Naive thymus-derived CD4-positive, alpha-beta T cell (primary cell): ENCODE results near the gene IER5. TPM values are rescaled to one million over a fixed set of nuclear protein-coding genes. Genes with fewer than 3 reads are reported as not detected.
A peak's percentile ranks its signal among the peaks of the same experiment; 100 is the strongest.

Experiments
- ATAC-seq: fragments of 150-1000 bp; cut with Tn5 transposase; 2 replicates; pipeline ENCODE4 v1.10.0; 2021; ENCODE audit warnings: mild to moderate bottlenecking, moderate library complexity
- CTCF ChIA-PET: fragments of 350-600 bp; sonication (Branson Sonifier 250); formaldehyde crosslinking; loops from one replicate; lab custom pipeline; 2021; ENCODE audit warnings: antibody characterized with exemption; lab: Charles Lee
- POLR2A ChIA-PET: fragments of 350-600 bp; sonication (Branson Sonifier 250); formaldehyde crosslinking; loops from one replicate; lab custom pipeline; 2021; ENCODE audit warnings: antibody characterized with exemption, inconsistent platforms; lab: Charles Lee
- DNase-seq, 9 donors: peaks; one replicate each; pipeline versions ENCODE4 v3.0.0 to v3.0.0-alpha.2; 2020 to 2022; ENCODE audit warnings: mixed read lengths in 1 of 9
- H3K27ac ChIP-seq: one replicate; pipeline ENCODE4 v1.7.0; 2013; ENCODE audit warnings: mild to moderate bottlenecking, low read depth, low read length, moderate library complexity
- H3K27me3 ChIP-seq, 2 donors: one replicate each; pipeline ENCODE4 v1.7.0; 2013; ENCODE audit warnings: low read length in 2 of 2, mild to moderate bottlenecking in 2 of 2, moderate library complexity in 2 of 2; ENCODE audit not compliant: control insufficient read depth in 2 of 2, insufficient read depth in 2 of 2
- H3K36me3 ChIP-seq, 3 experiments: 1 replicate in 2 of 3; 2 replicates in 1 of 3; pipeline ENCODE4 v1.7.0; 2013; ENCODE audit warnings: low read length in 3 of 3, mild to moderate bottlenecking in 3 of 3, moderate library complexity in 1 of 3; ENCODE audit not compliant: insufficient read depth in 3 of 3, control insufficient read depth in 2 of 3
- H3K4me1 ChIP-seq, 2 donors: one replicate each; pipeline ENCODE4 v1.7.0; 2013; ENCODE audit warnings: low read length in 2 of 2, mild to moderate bottlenecking in 2 of 2, moderate library complexity in 1 of 2; ENCODE audit not compliant: control insufficient read depth in 2 of 2, insufficient read depth in 2 of 2
- H3K4me3 ChIP-seq: 2 replicates; pipeline ENCODE4 v1.7.0; 2013; ENCODE audit warnings: mild to moderate bottlenecking, low read length
- H3K9me3 ChIP-seq, 3 experiments: 1 replicate in 2 of 3; 2 replicates in 1 of 3; pipeline ENCODE4 v1.7.0; 2013; ENCODE audit warnings: low read length in 3 of 3; ENCODE audit not compliant: control insufficient read depth in 2 of 3
- H3K27ac Mint-ChIP-seq, 9 donors: one replicate each; pipeline ENCODE4 v1.8.0; 2020 to 2022; ENCODE audit warnings: mixed read lengths in 9 of 9, mild to moderate bottlenecking in 8 of 9, moderate library complexity in 5 of 9, inconsistent platforms in 2 of 9
- H3K27me3 Mint-ChIP-seq, 5 donors: one replicate each; pipeline ENCODE4 v1.8.0; 2021 to 2022; ENCODE audit warnings: mixed read lengths in 5 of 5, mild to moderate bottlenecking in 1 of 5
- H3K36me3 Mint-ChIP-seq, 5 donors: one replicate each; pipeline ENCODE4 v1.8.0; 2020 to 2022; ENCODE audit warnings: mixed read lengths in 5 of 5, mild to moderate bottlenecking in 3 of 5, inconsistent platforms in 1 of 5
- H3K4me1 Mint-ChIP-seq, 7 donors: one replicate each; pipeline ENCODE4 v1.8.0; 2020 to 2022; ENCODE audit warnings: mixed read lengths in 7 of 7, mild to moderate bottlenecking in 3 of 7, inconsistent platforms in 1 of 7
- H3K4me3 Mint-ChIP-seq, 10 donors: one replicate each; pipeline ENCODE4 v1.8.0; 2020 to 2022; ENCODE audit warnings: mild to moderate bottlenecking in 10 of 10, mixed read lengths in 10 of 10, moderate library complexity in 6 of 10, inconsistent platforms in 2 of 10
- H3K9me3 Mint-ChIP-seq, 11 donors: one replicate each; pipeline ENCODE4 v1.8.0; 2020 to 2022; ENCODE audit warnings: mixed read lengths in 11 of 11, mild to moderate bottlenecking in 4 of 11, inconsistent platforms in 1 of 11, moderate library complexity in 1 of 11
- intact Hi-C, 2 donors: fragments of 100-400 bp; cut with micrococcal nuclease; formaldehyde crosslinking; loops; one replicate each; pipeline ENCODE4 v1.15.1; 2023
- polyA plus RNA-seq, 2 donors: library from polyadenylated mRNA; unstranded; fragments of 300-500 nt; fragmentation: Illumina TruSeq; gene quantifications; one replicate each; pipeline ENCODE4 v1.2.3, GENCODE V29; 2021
- total RNA-seq, 6 experiments: library from RNA in 5 of 6; stranded (reverse) in 5 of 6; gene quantifications; 1 replicate in 5 of 6; 2 replicates in 1 of 6; pipeline ENCODE4 v1.2.3 and lab custom pipeline; 2021 to 2026

The IER5 gene
- total and polyA plus RNA-seq, 7 experiments from 2014 or later = 2.1 to 86.9 (median 13.3) TPM

- DNase-seq (no peak), ATAC-seq (peak; percentile 79)
- H3K36me3 Mint-ChIP-seq = no peaks in the 10 kb centered on the region
- H3K4me1 Mint-ChIP-seq = peaks cover 9 to 58% (median 15%) of the 10 kb centered on the region in 7 donors
- POLR2A ChIA-PET = interaction anchor here (0.6 to 1.2 kb wide), 3 partner anchors 13 to 40 kb away, joined by 3 read pairs; partner anchors contain the start of gene IER5
- H3K27ac Mint-ChIP-seq = peak overlapping the region in 1 of 9 donors; percentile 51
- no peaks in the 10 kb centered on the region for H3K4me1 ChIP-seq
- H3K4me3 Mint-ChIP-seq = peak overlapping the region in 3 of 10 donors; percentile 35 to 50 (median 37)
- no peak overlapping the region for H3K4me3 ChIP-seq
- peaks cover 0 to 1% (median 0%) of the 10 kb centered on the region in 11 donors for H3K9me3 Mint-ChIP-seq
- H3K27me3 ChIP-seq = no peaks in the 10 kb centered on the region
- no peaks in the 10 kb centered on the region for H3K9me3 ChIP-seq
- intact Hi-C loops = no loop called here
- peaks cover 0 to 6% (median 4%) of the 10 kb centered on the region in 5 donors for H3K27me3 Mint-ChIP-seq
- H3K36me3 ChIP-seq = no peaks in the 10 kb centered on the region
- H3K27ac ChIP-seq = no peak overlapping the region
- CTCF ChIA-PET = no interaction called here
Measured at GRCh38 chr1:181128592-181129497, 40.3 kb downstream of the IER5 start.

- H3K4me3 Mint-ChIP-seq = peak overlapping the region in 1 of 10 donors; percentile 0
- Histone ChIP-seq H3K27me3 (no peaks in the 10 kb centered on the region), H3K9me3 (no peaks in the 10 kb centered on the region), H3K4me3 (no peak overlapping the region), H3K27ac (no peak overlapping the region), H3K4me1 (peaks cover 6 to 7% of the 10 kb centered on the region in 2 donors), H3K36me3 (no peaks in the 10 kb centered on the region)
- peak overlapping the region in 1 of 9 donors; percentile 34 for H3K27ac Mint-ChIP-seq
- DNase-seq (no peak), ATAC-seq (no peak)
- no peaks in the 10 kb centered on the region for H3K36me3 Mint-ChIP-seq
- peaks cover 0 to 6% (median 4%) of the 10 kb centered on the region in 5 donors for H3K27me3 Mint-ChIP-seq
- peaks cover 0 to 1% (median 0%) of the 10 kb centered on the region in 11 donors for H3K9me3 Mint-ChIP-seq
- H3K4me1 Mint-ChIP-seq = peaks cover 14 to 63% (median 23%) of the 10 kb centered on the region in 7 donors
- CTCF ChIA-PET = no interaction called here
- intact Hi-C loops = no loop called here
- POLR2A ChIA-PET = no interaction called here
Measured at GRCh38 chr1:181129771-181130606, 41.5 kb downstream of the IER5 start.

GRCh38 chr1:181131255-181131941, 42.9 kb downstream of the IER5 start:
- H3K27ac Mint-ChIP-seq = no peak overlapping the region
- Histone ChIP-seq H3K9me3 (no peaks in the 10 kb centered on the region), H3K4me1 (peaks cover 9% of the 10 kb centered on the region in 2 donors), H3K4me3 (no peak overlapping the region), H3K27ac (no peak overlapping the region), H3K27me3 (no peaks in the 10 kb centered on the region), H3K36me3 (no peaks in the 10 kb centered on the region)
- no peak for DNase-seq
- intact Hi-C loops = no loop called here
- H3K27me3 Mint-ChIP-seq = peaks cover 0 to 6% (median 4%) of the 10 kb centered on the region in 5 donors
- ChIA-PET POLR2A (no interaction called here), CTCF (interaction anchor here (2.3 kb wide), 1 partner anchor 10 kb away, joined by 8 read pairs; no protein-coding TSS in a partner anchor)
- ATAC-seq = no peak
- peaks cover 0 to 1% (median 0%) of the 10 kb centered on the region in 11 donors for H3K9me3 Mint-ChIP-seq
- no peak overlapping the region for H3K4me3 Mint-ChIP-seq
- no peaks in the 10 kb centered on the region for H3K36me3 Mint-ChIP-seq
- peaks cover 16 to 74% (median 28%) of the 10 kb centered on the region in 7 donors for H3K4me1 Mint-ChIP-seq

- no peaks in the 10 kb centered on the region for H3K36me3 ChIP-seq
- Mint-ChIP-seq H3K27ac (peak overlapping the region in 1 of 9 donors; percentile 95), H3K4me3 (no peak overlapping the region), H3K36me3 (peaks cover 0 to 4% (median 0%) of the 10 kb centered on the region in 5 donors), H3K4me1 (peaks cover 16 to 74% (median 32%) of the 10 kb centered on the region in 7 donors), H3K27me3 (peaks cover 0 to 6% (median 4%) of the 10 kb centered on the region in 5 donors), H3K9me3 (peaks cover 0 to 1% (median 0%) of the 10 kb centered on the region in 11 donors)
- no peak for ATAC-seq
- ChIA-PET CTCF (interaction anchor here (0.8 to 2.3 kb wide), 4 partner anchors 8 to 263 kb away, joined by 3 to 8 read pairs (median 4); no protein-coding TSS in a partner anchor), POLR2A (no interaction called here)
- no peaks in the 10 kb centered on the region for H3K27me3 ChIP-seq
- H3K27ac ChIP-seq = no peak overlapping the region
- intact Hi-C loops = no loop called here
- H3K4me3 ChIP-seq = no peak overlapping the region
- H3K4me1 ChIP-seq = peaks cover 9% of the 10 kb centered on the region in 2 donors
- H3K9me3 ChIP-seq = no peaks in the 10 kb centered on the region
- no peak for DNase-seq
Measured at GRCh38 chr1:181133441-181133951, 45.0 kb downstream of the IER5 start.

GRCh38 chr1:181133969-181134418, 45.5 kb downstream of the IER5 start:
- ChIA-PET POLR2A (no interaction called here), CTCF (interaction anchor here (0.5 to 1.7 kb wide), 2 partner anchors 10 to 54 kb away, joined by 3 to 4 read pairs; no protein-coding TSS in a partner anchor)
- H3K4me1 ChIP-seq = peaks cover 9% of the 10 kb centered on the region in 2 donors
- no peaks in the 10 kb centered on the region for H3K27me3 ChIP-seq
- H3K27ac ChIP-seq = no peak overlapping the region
- no peaks in the 10 kb centered on the region for H3K9me3 ChIP-seq
- peaks cover 0 to 4% (median 0%) of the 10 kb centered on the region in 5 donors for H3K36me3 Mint-ChIP-seq
- peak overlapping the region in 2 of 10 donors; percentile 56 to 79 for H3K4me3 Mint-ChIP-seq
- H3K36me3 ChIP-seq = no peaks in the 10 kb centered on the region
- intact Hi-C loops = no loop called here
- H3K27me3 Mint-ChIP-seq = peaks cover 0 to 4% (median 3%) of the 10 kb centered on the region in 5 donors
- H3K27ac Mint-ChIP-seq = peak overlapping the region in 1 of 9 donors; percentile 95
- DNase-seq = no peak
- no peaks in the 10 kb centered on the region for H3K9me3 Mint-ChIP-seq
- ATAC-seq = no peak
- H3K4me3 ChIP-seq = no peak overlapping the region
- H3K4me1 Mint-ChIP-seq = peaks cover 15 to 76% (median 33%) of the 10 kb centered on the region in 7 donors
